ENCODE results near the gene MTA2.

The MTA2 gene

DNA sequence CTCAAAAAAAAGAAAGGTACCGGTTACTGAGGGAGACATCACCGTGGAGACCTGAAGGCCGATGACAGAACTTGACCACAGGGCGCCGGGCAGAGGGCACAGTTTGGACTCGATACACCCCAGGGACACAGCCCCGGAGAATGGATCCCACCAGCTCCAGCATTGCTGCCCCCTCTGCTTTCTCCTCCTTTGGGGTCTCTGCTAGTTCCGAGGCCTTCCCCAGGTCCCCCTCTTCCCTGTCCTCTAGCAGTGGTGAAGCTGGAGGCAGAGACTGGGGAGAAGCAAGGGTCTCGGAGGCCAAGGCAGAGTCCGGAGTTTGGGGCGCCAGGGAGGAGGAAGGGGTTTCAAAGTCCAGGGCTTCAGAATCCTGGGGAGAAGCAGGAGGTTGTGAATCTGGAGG is 23.1 kb downstream of the MTA2 start:
- H3K36me3 ChIP-seq (ENCODE audit: control insufficient read depth in 2 of 2, insufficient read depth in 1 of 2, low read length in 2 of 2) = peaks cover 0 to 77% of the 10 kb centered on the region in 2 experiments; a peak in 2 of 3 replicates
- ChIA-PET CTCF (interaction anchor here (1.1 kb wide), 1 partner anchor 18 kb away, joined by 4 read pairs; no protein-coding TSS in a partner anchor), POLR2A (interaction anchor here (1.6 to 3.2 kb wide), 2 partner anchors 13 to 23 kb away, joined by 3 to 8 read pairs; partner anchors contain the start of genes MTA2 and TUT1)
- H3K4me3 ChIP-seq (ENCODE audit: low read depth, low read length) = no peak overlapping the region
- no peaks in the 10 kb centered on the region for H3K9me3 ChIP-seq (ENCODE audit: control insufficient read depth, insufficient read depth, low read depth, low read length)
- no peaks in the 10 kb centered on the region for H3K4me1 ChIP-seq (ENCODE audit: control insufficient read depth, insufficient read depth, low read length)
- no peak overlapping the region for H3K27ac ChIP-seq (ENCODE audit: extremely low read depth, low read depth, low read length)
- TF ChIP-seq, protein P1, sequence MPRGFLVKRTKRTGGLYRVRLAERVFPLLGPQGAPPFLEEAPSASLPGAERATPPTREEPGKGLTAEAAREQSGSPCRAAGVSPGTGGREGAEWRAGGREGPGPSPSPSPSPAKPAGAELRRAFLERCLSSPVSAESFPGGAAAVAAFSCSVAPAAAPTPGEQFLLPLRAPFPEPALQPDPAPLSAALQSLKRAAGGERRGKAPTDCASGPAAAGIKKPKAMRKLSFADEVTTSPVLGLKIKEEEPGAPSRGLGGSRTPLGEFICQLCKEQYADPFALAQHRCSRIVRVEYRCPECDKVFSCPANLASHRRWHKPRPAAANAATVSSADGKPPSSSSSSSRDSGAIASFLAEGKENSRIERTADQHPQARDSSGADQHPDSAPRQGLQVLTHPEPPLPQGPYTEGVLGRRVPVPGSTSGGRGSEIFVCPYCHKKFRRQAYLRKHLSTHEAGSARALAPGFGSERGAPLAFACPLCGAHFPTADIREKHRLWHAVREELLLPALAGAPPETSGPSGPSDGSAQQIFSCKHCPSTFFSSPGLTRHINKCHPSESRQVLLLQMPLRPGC (tag by site-specific recombination; IDR thresholded peaks at IDR 0.05) = no peak
- no peak for TF ChIP-seq KLF16 (tag by site-specific recombination; IDR thresholded peaks at IDR 0.05)
- no peak for TF ChIP-seq OSR2 (tag by site-specific recombination; IDR thresholded peaks at IDR 0.05)
- TF ChIP-seq, protein P2, sequence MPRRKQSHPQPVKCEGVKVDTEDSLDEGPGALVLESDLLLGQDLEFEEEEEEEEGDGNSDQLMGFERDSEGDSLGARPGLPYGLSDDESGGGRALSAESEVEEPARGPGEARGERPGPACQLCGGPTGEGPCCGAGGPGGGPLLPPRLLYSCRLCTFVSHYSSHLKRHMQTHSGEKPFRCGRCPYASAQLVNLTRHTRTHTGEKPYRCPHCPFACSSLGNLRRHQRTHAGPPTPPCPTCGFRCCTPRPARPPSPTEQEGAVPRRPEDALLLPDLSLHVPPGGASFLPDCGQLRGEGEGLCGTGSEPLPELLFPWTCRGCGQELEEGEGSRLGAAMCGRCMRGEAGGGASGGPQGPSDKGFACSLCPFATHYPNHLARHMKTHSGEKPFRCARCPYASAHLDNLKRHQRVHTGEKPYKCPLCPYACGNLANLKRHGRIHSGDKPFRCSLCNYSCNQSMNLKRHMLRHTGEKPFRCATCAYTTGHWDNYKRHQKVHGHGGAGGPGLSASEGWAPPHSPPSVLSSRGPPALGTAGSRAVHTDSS (tag by site-specific recombination; IDR thresholded peaks at IDR 0.05) = no peak

DNA sequence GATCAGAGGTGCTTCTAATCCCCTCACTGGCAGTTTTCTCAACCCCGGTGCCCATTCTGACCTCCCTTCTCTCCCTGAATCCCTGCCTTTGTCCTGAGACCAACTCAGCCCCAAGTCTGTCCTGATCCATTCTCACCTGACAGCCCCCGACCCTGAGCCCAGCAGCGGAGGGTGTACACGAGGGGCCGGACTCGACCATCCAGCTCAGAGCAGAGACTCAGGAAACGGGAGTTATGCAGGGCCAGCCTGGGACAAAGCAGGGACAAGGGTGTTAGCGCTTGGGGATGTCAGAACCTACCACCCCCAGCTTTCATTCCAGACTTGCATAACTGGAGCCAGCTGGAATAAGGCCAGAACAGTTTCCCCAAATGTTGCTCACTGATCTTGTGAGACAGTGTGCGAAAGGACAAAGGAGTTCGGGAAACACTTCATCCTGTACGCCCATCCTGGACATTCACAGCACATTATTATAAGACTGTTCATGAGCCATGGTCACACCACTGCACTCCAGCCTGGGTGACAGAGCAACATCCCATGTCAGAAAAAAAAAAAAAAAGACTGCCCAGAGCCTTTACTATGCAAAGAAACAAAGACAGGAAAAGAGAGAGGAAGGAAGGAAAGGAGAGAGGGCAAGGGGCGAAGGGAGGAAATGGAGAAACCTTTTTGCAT is 24.5 kb downstream of the MTA2 start:
- Histone ChIP-seq H3K9me3 (ENCODE audit: control insufficient read depth, insufficient read depth, low read depth, low read length) (no peaks in the 10 kb centered on the region), H3K27ac (ENCODE audit: extremely low read depth, low read depth, low read length) (no peak overlapping the region), H3K4me1 (ENCODE audit: control insufficient read depth, insufficient read depth, low read length) (no peaks in the 10 kb centered on the region), H3K36me3 (ENCODE audit: control insufficient read depth in 2 of 2, insufficient read depth in 1 of 2, low read length in 2 of 2) (peaks cover 0 to 83% of the 10 kb centered on the region in 2 experiments; a peak in 2 of 3 replicates), H3K4me3 (ENCODE audit: low read depth, low read length) (no peak overlapping the region)
- CTCF ChIA-PET = interaction anchor here (0.6 to 0.9 kb wide), 2 partner anchors 33 to 72 kb away, joined by 3 to 4 read pairs; no protein-coding TSS in a partner anchor
- TF ChIP-seq PRDM1 (tag by site-specific recombination; IDR thresholded peaks at IDR 0.05) = 0 out of 2 replicates have a peak, but pooled peaks have one; percentile 6
- TF ChIP-seq, protein P3, sequence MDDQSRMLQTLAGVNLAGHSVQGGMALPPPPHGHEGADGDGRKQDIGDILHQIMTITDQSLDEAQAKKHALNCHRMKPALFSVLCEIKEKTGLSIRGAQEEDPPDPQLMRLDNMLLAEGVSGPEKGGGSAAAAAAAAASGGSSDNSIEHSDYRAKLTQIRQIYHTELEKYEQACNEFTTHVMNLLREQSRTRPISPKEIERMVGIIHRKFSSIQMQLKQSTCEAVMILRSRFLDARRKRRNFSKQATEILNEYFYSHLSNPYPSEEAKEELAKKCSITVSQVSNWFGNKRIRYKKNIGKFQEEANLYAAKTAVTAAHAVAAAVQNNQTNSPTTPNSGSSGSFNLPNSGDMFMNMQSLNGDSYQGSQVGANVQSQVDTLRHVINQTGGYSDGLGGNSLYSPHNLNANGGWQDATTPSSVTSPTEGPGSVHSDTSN (CRISPR knock-in tag; IDR thresholded peaks at IDR 0.05) = no peak
- TF ChIP-seq, protein P4, sequence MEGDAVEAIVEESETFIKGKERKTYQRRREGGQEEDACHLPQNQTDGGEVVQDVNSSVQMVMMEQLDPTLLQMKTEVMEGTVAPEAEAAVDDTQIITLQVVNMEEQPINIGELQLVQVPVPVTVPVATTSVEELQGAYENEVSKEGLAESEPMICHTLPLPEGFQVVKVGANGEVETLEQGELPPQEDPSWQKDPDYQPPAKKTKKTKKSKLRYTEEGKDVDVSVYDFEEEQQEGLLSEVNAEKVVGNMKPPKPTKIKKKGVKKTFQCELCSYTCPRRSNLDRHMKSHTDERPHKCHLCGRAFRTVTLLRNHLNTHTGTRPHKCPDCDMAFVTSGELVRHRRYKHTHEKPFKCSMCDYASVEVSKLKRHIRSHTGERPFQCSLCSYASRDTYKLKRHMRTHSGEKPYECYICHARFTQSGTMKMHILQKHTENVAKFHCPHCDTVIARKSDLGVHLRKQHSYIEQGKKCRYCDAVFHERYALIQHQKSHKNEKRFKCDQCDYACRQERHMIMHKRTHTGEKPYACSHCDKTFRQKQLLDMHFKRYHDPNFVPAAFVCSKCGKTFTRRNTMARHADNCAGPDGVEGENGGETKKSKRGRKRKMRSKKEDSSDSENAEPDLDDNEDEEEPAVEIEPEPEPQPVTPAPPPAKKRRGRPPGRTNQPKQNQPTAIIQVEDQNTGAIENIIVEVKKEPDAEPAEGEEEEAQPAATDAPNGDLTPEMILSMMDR (tag by site-specific recombination; IDR thresholded peaks at IDR 0.05) = no peak
- TF ChIP-seq KLF1 (tag by site-specific recombination; IDR thresholded peaks at IDR 0.05) = no peak
- TF ChIP-seq ZNF792 (tag by site-specific recombination; IDR thresholded peaks at IDR 0.05) = no peak
- TF ChIP-seq, protein P5, sequence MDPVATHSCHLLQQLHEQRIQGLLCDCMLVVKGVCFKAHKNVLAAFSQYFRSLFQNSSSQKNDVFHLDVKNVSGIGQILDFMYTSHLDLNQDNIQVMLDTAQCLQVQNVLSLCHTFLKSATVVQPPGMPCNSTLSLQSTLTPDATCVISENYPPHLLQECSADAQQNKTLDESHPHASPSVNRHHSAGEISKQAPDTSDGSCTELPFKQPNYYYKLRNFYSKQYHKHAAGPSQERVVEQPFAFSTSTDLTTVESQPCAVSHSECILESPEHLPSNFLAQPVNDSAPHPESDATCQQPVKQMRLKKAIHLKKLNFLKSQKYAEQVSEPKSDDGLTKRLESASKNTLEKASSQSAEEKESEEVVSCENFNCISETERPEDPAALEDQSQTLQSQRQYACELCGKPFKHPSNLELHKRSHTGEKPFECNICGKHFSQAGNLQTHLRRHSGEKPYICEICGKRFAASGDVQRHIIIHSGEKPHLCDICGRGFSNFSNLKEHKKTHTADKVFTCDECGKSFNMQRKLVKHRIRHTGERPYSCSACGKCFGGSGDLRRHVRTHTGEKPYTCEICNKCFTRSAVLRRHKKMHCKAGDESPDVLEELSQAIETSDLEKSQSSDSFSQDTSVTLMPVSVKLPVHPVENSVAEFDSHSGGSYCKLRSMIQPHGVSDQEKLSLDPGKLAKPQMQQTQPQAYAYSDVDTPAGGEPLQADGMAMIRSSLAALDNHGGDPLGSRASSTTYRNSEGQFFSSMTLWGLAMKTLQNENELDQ (tag by site-specific recombination; IDR thresholded peaks at IDR 0.05; ENCODE audit: low read depth) = no peak
- 0 out of 2 replicates have a peak, but pooled peaks have one; percentile 29 for TF ChIP-seq ZNF600 (tag by site-specific recombination; IDR thresholded peaks at IDR 0.05)
- POLR2A ChIA-PET = interaction anchor here (0.6 to 3.2 kb wide), 5 partner anchors 15 to 88 kb away, joined by 3 to 8 read pairs (median 3); partner anchors contain the start of genes C11orf98, CSKMT, GANAB and MTA2

Measured in HEK293 (cell line).